A549 (cell line): ENCODE measurements around the gene EGLN2. TPM values are rescaled to one million over a fixed set of nuclear protein-coding genes. Genes with fewer than 3 reads are reported as not detected.

Experiments
- ATAC-seq, 2 experiments: fragments of 200-7000 bp in 1 of 2; fragments of >200 bp in 1 of 2; cut with Nextera tagmentation in 1 of 2; cut with Tn5 transposase in 1 of 2; 3 replicates each; pipeline versions ENCODE4 v1.8.0 to v1.9.1; 2018 to 2020; ENCODE audit warnings: mild to moderate bottlenecking in 1 of 2, moderate library complexity in 1 of 2
- CTCF ChIA-PET: fragments of 300-600 bp; sonication (Branson Sonifier 250); formaldehyde crosslinking; extraction: SDS; loops from one replicate; lab custom pipeline; 2021; ENCODE audit warnings: antibody characterized with exemption, inconsistent platforms; lab: Yijun Ruan, JAX
- POLR2A ChIA-PET: fragments of 350-600 bp; formaldehyde crosslinking; extraction: SDS; loops from one replicate; lab custom pipeline; 2021; ENCODE audit warnings: antibody characterized with exemption, inconsistent platforms; lab: Yijun Ruan, JAX
- DNase-seq, 2 experiments: peaks; one replicate each; pipeline versions ENCODE4 v3.0.0 to v3.0.0-alpha.2; 2011 to 2016; ENCODE audit warnings: low read depth in 1 of 2, low spot score in 1 of 2
- FAIRE-seq: peaks from 2 replicates; lab custom pipeline; 2011; peaks lifted over from hg19 to GRCh38; lab: Jason Lieb, UNC
- H3K27ac ChIP-seq, 2 experiments: fragments of >200 bp; sonication (Bioruptor Twin); formaldehyde crosslinking; 3 replicates each; pipeline ENCODE4 v1.5.1; 2016 to 2017
- H3K4me1 ChIP-seq: fragments of >200 bp; sonication (Bioruptor Twin); formaldehyde crosslinking; 3 replicates; pipeline ENCODE4 v1.6.1; 2016
- H3K4me2 ChIP-seq: fragments of >200 bp; sonication (Bioruptor Twin); formaldehyde crosslinking; 3 replicates; pipeline ENCODE4 v1.6.1; 2016
- H3K4me3 ChIP-seq: fragments of >200 bp; sonication (Bioruptor Twin); formaldehyde crosslinking; 3 replicates; pipeline ENCODE4 v1.5.1; 2016
- H3K9me3 ChIP-seq: fragments of >200 bp; sonication (Bioruptor Twin); formaldehyde crosslinking; 3 replicates; pipeline ENCODE4 v1.6.1; 2016
- CBX2 ChIP-seq: fragments of 200-600 bp; sonication (generic); IDR thresholded peaks from 2 replicates; pipeline ENCODE4 v1.6.1; 2016; ENCODE audit warnings: low read depth, mild to moderate bottlenecking, borderline replicate concordance
- CBX8 ChIP-seq: fragments of 200-600 bp; sonication (generic); IDR thresholded peaks from 2 replicates; pipeline ENCODE4 v1.6.1; 2016
- CHD4 ChIP-seq: fragments of 200-600 bp; sonication (generic); IDR thresholded peaks from 2 replicates; pipeline ENCODE4 v1.6.1; 2016; ENCODE audit warnings: antibody characterized with exemption, mild to moderate bottlenecking, borderline replicate concordance
- EP300 ChIP-seq, 2 experiments: fragments of >200 bp; sonication (Bioruptor Twin); formaldehyde crosslinking; IDR thresholded peaks; 2 replicates in 1 of 2; 3 replicates in 1 of 2; pipeline ENCODE4 v1.6.1; 2016 to 2017
- ESRRA ChIP-seq: fragments of 150-350 bp; IDR thresholded peaks from 2 replicates; pipeline ENCODE4 v1.6.1; 2014; ENCODE audit warnings: mild to moderate bottlenecking, low read length, borderline replicate concordance
- FOSB ChIP-seq: fragments of 250-450 bp; sonication (Bioruptor Pico); IDR thresholded peaks from 2 replicates; pipeline ENCODE4 v1.5.0; 2020; ENCODE audit warnings: mild to moderate bottlenecking, moderate library complexity
- HDAC2 ChIP-seq: fragments of 200-600 bp; sonication (generic); IDR thresholded peaks from 2 replicates; pipeline ENCODE4 v1.6.1; 2016
- HEYL ChIP-seq: fragments of 250-450 bp; sonication (Bioruptor Pico); IDR thresholded peaks from 2 replicates; pipeline ENCODE4 v1.8.0; 2021; ENCODE audit warnings: mild to moderate bottlenecking, moderate library complexity
- HOXB13 ChIP-seq: fragments of 250-450 bp; sonication (Bioruptor Pico); IDR thresholded peaks from 2 replicates; pipeline ENCODE4 v1.5.0; 2020; ENCODE audit warnings: low read depth, mild to moderate bottlenecking, moderate library complexity
- HOXB5 ChIP-seq: fragments of 250-450 bp; sonication (Bioruptor Pico); IDR thresholded peaks from 2 replicates; pipeline ENCODE4 v1.5.0; 2020; ENCODE audit warnings: mild to moderate bottlenecking, moderate library complexity
- MAZ ChIP-seq: fragments of 150-350 bp; IDR thresholded peaks from 2 replicates; pipeline ENCODE4 v1.6.1; 2014; ENCODE audit warnings: antibody characterized with exemption, low read depth, low read length, borderline replicate concordance
- MYC ChIP-seq: IDR thresholded peaks from 2 replicates; pipeline ENCODE4 v1.6.1; 2012; ENCODE audit warnings: mild to moderate bottlenecking, inconsistent platforms, low read length, improper control_type of control experiment, borderline replicate concordance
- NPAS2 ChIP-seq: fragments of 250-450 bp; sonication (Bioruptor Pico); IDR thresholded peaks from 2 replicates; pipeline ENCODE4 v1.8.0; 2022; ENCODE audit warnings: mild to moderate bottlenecking, moderate library complexity, borderline replicate concordance
- POLR2A ChIP-seq: IDR thresholded peaks from 2 replicates; pipeline ENCODE4 v1.6.1; 2012; ENCODE audit warnings: mild to moderate bottlenecking, low read length
- POLR2AphosphoS2 ChIP-seq: conservative IDR thresholded peaks from 2 replicates; pipeline ENCODE4 v1.6.1; 2012; ENCODE audit warnings: low read length, improper control_type of control experiment, inconsistent platforms
- RAD21 ChIP-seq, 2 experiments: fragments of >200 bp in 1 of 2; sonication (Bioruptor Twin) in 1 of 2; formaldehyde crosslinking in 1 of 2; IDR thresholded peaks in 1 of 2; conservative IDR thresholded peaks in 1 of 2; 2 replicates in 1 of 2; 3 replicates in 1 of 2; pipeline ENCODE4 v1.6.1; 2012 to 2018; ENCODE audit warnings: inconsistent platforms in 1 of 2
- RFX5 ChIP-seq: fragments of 450-650 bp; IDR thresholded peaks from 2 replicates; pipeline ENCODE4 v1.7.1; 2014; ENCODE audit warnings: antibody characterized with exemption, mild to moderate bottlenecking, moderate library complexity
- ZFP36 ChIP-seq: fragments of 450-650 bp; IDR thresholded peaks from 2 replicates; pipeline ENCODE4 v1.6.1; 2014; ENCODE audit warnings: borderline replicate concordance; ENCODE audit not compliant: partially characterized antibody
- ZSCAN20 ChIP-seq: fragments of 250-450 bp; sonication (Bioruptor Pico); IDR thresholded peaks from 2 replicates; pipeline ENCODE4 v1.8.0; 2022; ENCODE audit warnings: mild to moderate bottlenecking, moderate library complexity
- WGBS: methylation state at CpG from one replicate; pipeline ENCODE4 v1.1.6; 2017; ENCODE audit errors: missing lambda C conversion rate; 5-methylcytosine and 5-hydroxymethylcytosine counted together
- polyA plus RNA-seq, 4 experiments: library from polyadenylated mRNA; depleted of rRNA in 3 of 4; stranded (reverse); fragments of >200 nt; fragmentation: RNase III in 1 of 4; extraction: RNeasy Plus Mini Kit Qiagen cat#74134 plus additional on column Dnase treatment in 1 of 4; gene quantifications; 2 replicates in 3 of 4; 3 replicates in 1 of 4; pipeline ENCODE4 v1.2.3, GENCODE V29; 2011 to 2017
- TF ChIP-seq, protein P1 (sequence below): fragments of 150-350 bp; IDR thresholded peaks from 2 replicates; pipeline ENCODE4 v1.6.1; 2014; ENCODE audit warnings: low read depth, mild to moderate bottlenecking, low read length
- TF ChIP-seq, protein P2 (sequence below): IDR thresholded peaks from 2 replicates; pipeline ENCODE4 v1.6.1; 2012
- TF ChIP-seq, protein P3 (sequence below): fragments of 250-450 bp; sonication (Bioruptor Pico); IDR thresholded peaks from 2 replicates; pipeline ENCODE4 v1.5.0; 2021; ENCODE audit warnings: mild to moderate bottlenecking, moderate library complexity, borderline replicate concordance
- TF ChIP-seq, protein P4 (sequence below): fragments of 250-450 bp; sonication (Bioruptor Pico); IDR thresholded peaks from 2 replicates; pipeline ENCODE4 v1.5.0; 2020; ENCODE audit warnings: low read depth, mild to moderate bottlenecking, moderate library complexity
- TF ChIP-seq, protein P5 (sequence below): IDR thresholded peaks from 2 replicates; pipeline ENCODE4 v1.6.1; 2012
- TF ChIP-seq, protein P6 (sequence below): fragments of >200 bp; sonication (Bioruptor Twin); formaldehyde crosslinking; IDR thresholded peaks from 3 replicates; pipeline ENCODE4 v1.5.1; 2016

The EGLN2 gene
- polyA plus RNA-seq, 2 of the 4 experiments (the other 2 are of a cell fraction) = 34.7 to 81.4 TPM

DNA sequence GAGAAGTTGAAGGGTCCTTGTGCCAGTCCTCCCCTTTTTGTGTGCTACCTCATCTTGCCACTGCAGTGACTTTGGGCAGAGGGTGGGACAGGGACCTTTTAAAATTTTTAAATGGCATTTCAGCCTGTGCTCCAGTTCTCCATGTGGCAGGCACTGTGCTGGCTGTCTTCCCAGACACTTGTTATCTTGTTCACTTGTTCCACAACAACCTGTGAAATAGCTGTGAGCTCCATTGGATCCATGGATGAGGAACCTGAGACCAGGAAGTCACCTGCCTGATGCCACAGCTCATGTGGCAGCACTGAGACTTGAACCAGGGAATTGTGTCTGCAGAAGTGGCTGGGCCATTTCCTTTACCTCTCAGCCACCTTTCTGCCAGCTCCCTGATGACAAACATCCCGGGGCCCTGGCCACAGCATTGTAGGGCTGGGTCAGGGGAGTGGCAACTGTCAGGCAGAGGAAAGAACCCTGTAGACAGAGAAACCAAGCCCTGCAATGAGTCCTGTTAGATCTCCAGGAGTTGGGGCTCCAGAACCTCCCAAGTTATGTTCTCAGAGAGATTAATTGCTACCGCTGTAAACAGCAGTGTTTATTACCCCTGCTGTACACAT, 6.4 kb downstream of the EGLN2 start:
- no peak overlapping the region for H3K27ac ChIP-seq
- ChIA-PET POLR2A (interaction anchor here (0.7 to 3.3 kb wide), 2 partner anchors 15 to 27 kb away, joined by 3 to 17 read pairs; partner anchors contain the start of gene RAB4B), CTCF (interaction anchor here (0.8 to 15.7 kb wide), 24 partner anchors 9 to 503 kb away, joined by 3 to 162 read pairs (median 5); partner anchors contain the start of genes MIA and RAB4B)
- 74% methylated on average over 2 of the region's 2 CpGs for WGBS
- H3K4me3 ChIP-seq = no peak overlapping the region
- peaks cover 57% of the 10 kb centered on the region for H3K4me1 ChIP-seq
- DNase-seq = no peak
- H3K4me2 ChIP-seq = no peak overlapping the region
- TF ChIP-seq, protein P1, sequence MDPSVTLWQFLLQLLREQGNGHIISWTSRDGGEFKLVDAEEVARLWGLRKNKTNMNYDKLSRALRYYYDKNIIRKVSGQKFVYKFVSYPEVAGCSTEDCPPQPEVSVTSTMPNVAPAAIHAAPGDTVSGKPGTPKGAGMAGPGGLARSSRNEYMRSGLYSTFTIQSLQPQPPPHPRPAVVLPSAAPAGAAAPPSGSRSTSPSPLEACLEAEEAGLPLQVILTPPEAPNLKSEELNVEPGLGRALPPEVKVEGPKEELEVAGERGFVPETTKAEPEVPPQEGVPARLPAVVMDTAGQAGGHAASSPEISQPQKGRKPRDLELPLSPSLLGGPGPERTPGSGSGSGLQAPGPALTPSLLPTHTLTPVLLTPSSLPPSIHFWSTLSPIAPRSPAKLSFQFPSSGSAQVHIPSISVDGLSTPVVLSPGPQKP = no peak
- no peak for TF ChIP-seq RAD21 (conservative IDR thresholded peaks at IDR 0.05 in 1 of 2, IDR thresholded peaks at IDR 0.05 in 1 of 2)
- no peak for TF ChIP-seq HDAC2
- TF ChIP-seq CBX8 = no peak
- TF ChIP-seq CHD4 = no peak
- TF ChIP-seq ZSCAN20 (CRISPR knock-in tag) = no peak
- TF ChIP-seq, protein P2, sequence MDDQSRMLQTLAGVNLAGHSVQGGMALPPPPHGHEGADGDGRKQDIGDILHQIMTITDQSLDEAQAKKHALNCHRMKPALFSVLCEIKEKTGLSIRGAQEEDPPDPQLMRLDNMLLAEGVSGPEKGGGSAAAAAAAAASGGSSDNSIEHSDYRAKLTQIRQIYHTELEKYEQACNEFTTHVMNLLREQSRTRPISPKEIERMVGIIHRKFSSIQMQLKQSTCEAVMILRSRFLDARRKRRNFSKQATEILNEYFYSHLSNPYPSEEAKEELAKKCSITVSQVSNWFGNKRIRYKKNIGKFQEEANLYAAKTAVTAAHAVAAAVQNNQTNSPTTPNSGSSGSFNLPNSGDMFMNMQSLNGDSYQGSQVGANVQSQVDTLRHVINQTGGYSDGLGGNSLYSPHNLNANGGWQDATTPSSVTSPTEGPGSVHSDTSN = no peak
- no peak for TF ChIP-seq ESRRA
- no peak for TF ChIP-seq ZFP36
- no peak for TF ChIP-seq HOXB13 (CRISPR knock-in tag)
- no peak for TF ChIP-seq HEYL (CRISPR knock-in tag)
- TF ChIP-seq HOXB5 = no peak
- TF ChIP-seq POLR2AphosphoS2 = no peak
- TF ChIP-seq, all 56 proteins: peak for 0
- H3K9me3 ChIP-seq = no peaks in the 10 kb centered on the region
- no peak for ATAC-seq
- no peak for FAIRE-seq

DNA sequence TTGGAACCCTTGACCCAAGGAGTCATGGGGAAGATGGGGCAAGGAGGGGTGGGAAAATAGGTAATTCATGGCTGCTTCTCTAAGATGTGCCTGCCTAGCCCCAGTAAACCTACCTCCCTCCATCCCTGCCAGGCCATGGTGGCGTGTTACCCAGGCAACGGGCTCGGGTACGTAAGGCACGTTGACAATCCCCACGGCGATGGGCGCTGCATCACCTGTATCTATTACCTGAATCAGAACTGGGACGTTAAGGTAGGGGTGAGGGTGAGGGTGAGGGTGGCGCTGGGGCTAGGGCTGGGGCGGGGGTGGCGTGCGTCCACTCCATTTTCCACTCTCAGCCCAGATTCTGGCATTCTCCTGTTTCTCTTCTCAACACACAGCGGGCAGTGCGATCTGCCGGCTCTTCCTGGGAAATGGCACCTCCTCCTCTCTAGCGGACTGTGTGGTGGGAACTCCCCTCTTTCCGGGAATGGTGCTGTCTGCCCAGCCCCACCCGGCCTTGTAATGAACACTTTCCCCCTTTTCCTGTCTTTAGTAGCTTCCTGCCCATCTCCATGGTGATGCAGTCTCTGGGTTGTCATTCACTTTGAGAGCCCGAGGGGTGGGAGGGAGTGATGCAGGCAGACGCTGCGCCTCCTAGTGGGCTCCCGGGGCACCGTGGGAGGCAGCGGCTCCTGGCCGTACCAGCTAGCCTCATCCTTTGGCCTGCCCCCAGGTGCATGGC, 7.6 kb downstream of the EGLN2 start:
- CTCF ChIA-PET = interaction anchor here (0.6 to 15.7 kb wide), 57 partner anchors 8 to 507 kb away, joined by 3 to 162 read pairs (median 4); partner anchors contain the start of genes ACTMAP, CYP2F1, EGLN2 and MIA
- no peak for FAIRE-seq
- Histone ChIP-seq H3K27ac (no peak overlapping the region), H3K4me2 (no peak overlapping the region), H3K9me3 (no peaks in the 10 kb centered on the region), H3K4me1 (peaks cover 44% of the 10 kb centered on the region), H3K4me3 (no peak overlapping the region)
- peak; percentile 90 to 100 for DNase-seq
- POLR2A ChIA-PET = interaction anchor here (0.5 to 3.3 kb wide), 7 partner anchors 8 to 143 kb away, joined by 3 to 17 read pairs (median 5); partner anchors contain the start of genes ACTMAP, EGLN2, NUMBL and RAB4B
- peak; percentile 58 to 81 for ATAC-seq
- WGBS = 66% methylated on average over 26 of the region's 26 CpGs
- TF ChIP-seq, protein P3, sequence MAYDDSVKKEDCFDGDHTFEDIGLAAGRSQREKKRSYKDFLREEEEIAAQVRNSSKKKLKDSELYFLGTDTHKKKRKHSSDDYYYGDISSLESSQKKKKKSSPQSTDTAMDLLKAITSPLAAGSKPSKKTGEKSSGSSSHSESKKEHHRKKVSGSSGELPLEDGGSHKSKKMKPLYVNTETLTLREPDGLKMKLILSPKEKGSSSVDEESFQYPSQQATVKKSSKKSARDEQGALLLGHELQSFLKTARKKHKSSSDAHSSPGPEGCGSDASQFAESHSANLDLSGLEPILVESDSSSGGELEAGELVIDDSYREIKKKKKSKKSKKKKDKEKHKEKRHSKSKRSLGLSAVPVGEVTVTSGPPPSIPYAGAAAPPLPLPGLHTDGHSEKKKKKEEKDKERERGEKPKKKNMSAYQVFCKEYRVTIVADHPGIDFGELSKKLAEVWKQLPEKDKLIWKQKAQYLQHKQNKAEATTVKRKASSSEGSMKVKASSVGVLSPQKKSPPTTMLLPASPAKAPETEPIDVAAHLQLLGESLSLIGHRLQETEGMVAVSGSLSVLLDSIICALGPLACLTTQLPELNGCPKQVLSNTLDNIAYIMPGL (CRISPR knock-in tag) = no peak
- TF ChIP-seq, protein P1 = no peak
- TF ChIP-seq MAZ (peak; percentile 68), NPAS2 (no peak), MYC (peak; percentile 72), CHD4 (no peak), POLR2AphosphoS2 (peak; percentile 88; the same call in 1 of the 2 replicates), RFX5 (0 out of 2 replicates have a peak, but pooled peaks have one; percentile 71), FOSB (CRISPR knock-in tag) (no peak), POLR2A (no peak), EP300 (IDR thresholded peaks at IDR 0.05) (no peak), HOXB5 (no peak), CBX2 (no peak), RAD21 (conservative IDR thresholded peaks at IDR 0.05 in 1 of 2, IDR thresholded peaks at IDR 0.05 in 1 of 2) (peak; percentile 62 to 63), CBX8 (no peak)
- TF ChIP-seq, protein P4, sequence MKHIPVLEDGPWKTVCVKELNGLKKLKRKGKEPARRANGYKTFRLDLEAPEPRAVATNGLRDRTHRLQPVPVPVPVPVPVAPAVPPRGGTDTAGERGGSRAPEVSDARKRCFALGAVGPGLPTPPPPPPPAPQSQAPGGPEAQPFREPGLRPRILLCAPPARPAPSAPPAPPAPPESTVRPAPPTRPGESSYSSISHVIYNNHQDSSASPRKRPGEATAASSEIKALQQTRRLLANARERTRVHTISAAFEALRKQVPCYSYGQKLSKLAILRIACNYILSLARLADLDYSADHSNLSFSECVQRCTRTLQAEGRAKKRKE = peak; percentile 36; the same call in 1 of the 2 replicates
- TF ChIP-seq, protein P5, sequence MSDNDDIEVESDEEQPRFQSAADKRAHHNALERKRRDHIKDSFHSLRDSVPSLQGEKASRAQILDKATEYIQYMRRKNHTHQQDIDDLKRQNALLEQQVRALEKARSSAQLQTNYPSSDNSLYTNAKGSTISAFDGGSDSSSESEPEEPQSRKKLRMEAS = 0 out of 2 replicates have a peak, but pooled peaks have one; percentile 32
- TF ChIP-seq, protein P6, sequence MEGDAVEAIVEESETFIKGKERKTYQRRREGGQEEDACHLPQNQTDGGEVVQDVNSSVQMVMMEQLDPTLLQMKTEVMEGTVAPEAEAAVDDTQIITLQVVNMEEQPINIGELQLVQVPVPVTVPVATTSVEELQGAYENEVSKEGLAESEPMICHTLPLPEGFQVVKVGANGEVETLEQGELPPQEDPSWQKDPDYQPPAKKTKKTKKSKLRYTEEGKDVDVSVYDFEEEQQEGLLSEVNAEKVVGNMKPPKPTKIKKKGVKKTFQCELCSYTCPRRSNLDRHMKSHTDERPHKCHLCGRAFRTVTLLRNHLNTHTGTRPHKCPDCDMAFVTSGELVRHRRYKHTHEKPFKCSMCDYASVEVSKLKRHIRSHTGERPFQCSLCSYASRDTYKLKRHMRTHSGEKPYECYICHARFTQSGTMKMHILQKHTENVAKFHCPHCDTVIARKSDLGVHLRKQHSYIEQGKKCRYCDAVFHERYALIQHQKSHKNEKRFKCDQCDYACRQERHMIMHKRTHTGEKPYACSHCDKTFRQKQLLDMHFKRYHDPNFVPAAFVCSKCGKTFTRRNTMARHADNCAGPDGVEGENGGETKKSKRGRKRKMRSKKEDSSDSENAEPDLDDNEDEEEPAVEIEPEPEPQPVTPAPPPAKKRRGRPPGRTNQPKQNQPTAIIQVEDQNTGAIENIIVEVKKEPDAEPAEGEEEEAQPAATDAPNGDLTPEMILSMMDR = peak; percentile 78
